PC-9 (cell line): Measurements from ENCODE around the gene ZNF787. TPM values are rescaled to one million over a fixed set of nuclear protein-coding genes. Genes with fewer than 3 reads are reported as not detected.

ENCODE experiments used
- BruUV-seq: library from RNA; stranded (reverse); fragments of 400-500 nt; replicated peaks from 2 replicates; lab custom pipeline; 2021; lab: Mats Ljungman, UMichigan
- CTCF ChIA-PET: fragments of 300-600 bp; sonication (Branson Sonifier 250); formaldehyde crosslinking; loops from one replicate; lab custom pipeline; 2022; ENCODE audit warnings: antibody characterized with exemption; lab: Charles Lee
- POLR2A ChIA-PET: fragments of 300-600 bp; sonication (Branson Sonifier 250); formaldehyde crosslinking; loops from one replicate; lab custom pipeline; 2022; ENCODE audit warnings: antibody characterized with exemption; ENCODE audit not compliant: unreplicated experiment; lab: Charles Lee
- DNase-seq, 2 experiments: peaks; one replicate each; pipeline versions ENCODE4 v3.0.0 to v3.0.0-alpha.2; 2015 to 2022; ENCODE audit warnings: mixed read lengths in 1 of 2
- H2AFZ ChIP-seq: fragments of 200-600 bp; sonication (generic); 2 replicates; pipeline ENCODE4 v1.8.1; 2017; ENCODE audit warnings: antibody characterized with exemption
- H3F3A ChIP-seq: fragments of 200-600 bp; sonication (generic); 2 replicates; pipeline ENCODE4 v1.8.1; 2017; ENCODE audit warnings: antibody characterized with exemption, mild to moderate bottlenecking, low read depth; ENCODE audit not compliant: insufficient read depth
- H3K27ac ChIP-seq: fragments of 200-600 bp; sonication (generic); 2 replicates; pipeline ENCODE4 v1.6.1; 2016; ENCODE audit warnings: mixed run types
- H3K27me3 ChIP-seq: fragments of 200-600 bp; sonication (generic); 2 replicates; pipeline ENCODE4 v1.6.1; 2016; ENCODE audit warnings: low read depth, mixed run types; ENCODE audit not compliant: insufficient read depth
- H3K36me3 ChIP-seq: fragments of 200-600 bp; sonication (generic); 2 replicates; pipeline ENCODE4 v1.6.1; 2016; ENCODE audit warnings: low read depth, mixed run types
- H3K4me1 ChIP-seq: fragments of 200-600 bp; sonication (generic); replicated peaks from 2 replicates; pipeline ENCODE4 v1.6.1; 2016; ENCODE audit warnings: mixed run types; ENCODE audit not compliant: insufficient read depth
- H3K4me2 ChIP-seq: fragments of 200-600 bp; sonication (generic); 2 replicates; pipeline ENCODE4 v1.6.1; 2017; ENCODE audit warnings: mixed run types
- H3K4me3 ChIP-seq: fragments of 200-600 bp; sonication (generic); 2 replicates; pipeline ENCODE4 v1.6.1; 2016; ENCODE audit warnings: mixed run types
- H3K79me2 ChIP-seq: fragments of 200-600 bp; sonication (generic); 2 replicates; pipeline ENCODE4 v1.6.1; 2017; ENCODE audit warnings: low read depth, mixed run types
- H3K9me2 ChIP-seq: fragments of 200-600 bp; sonication (generic); 2 replicates; pipeline ENCODE4 v1.8.1; 2017; ENCODE audit warnings: mild to moderate bottlenecking; ENCODE audit not compliant: insufficient read depth
- H3K9me3 ChIP-seq: fragments of 200-600 bp; sonication (generic); 2 replicates; pipeline ENCODE4 v1.8.1; 2016; ENCODE audit warnings: low read depth; ENCODE audit not compliant: insufficient read depth
- H4K20me1 ChIP-seq: fragments of 200-600 bp; sonication (generic); 2 replicates; pipeline ENCODE4 v1.8.1; 2017; ENCODE audit not compliant: insufficient read depth
- CTCF ChIP-seq: fragments of 200-600 bp; sonication (generic); conservative IDR thresholded peaks from 2 replicates; pipeline ENCODE4 v1.6.1; 2017; ENCODE audit warnings: mixed run types, antibody characterized with exemption, mild to moderate bottlenecking, moderate library complexity
- EZH2 ChIP-seq: fragments of 200-600 bp; sonication (generic); IDR thresholded peaks from 2 replicates; pipeline ENCODE4 v1.8.0; 2017; ENCODE audit warnings: antibody characterized with exemption, low read depth
- intact Hi-C: fragments of 100-400 bp; cut with micrococcal nuclease; formaldehyde crosslinking; loops from one replicate; pipeline ENCODE4 v1.10.0; 2022; ENCODE audit not compliant: unreplicated experiment
- total RNA-seq: library from RNA; stranded (reverse); gene quantifications from 2 replicates; pipeline ENCODE4 v1.2.3, GENCODE V29; 2021

The ZNF787 gene
- total RNA-seq, 1 experiment from 2014 or later = 51.4 TPM

- intact Hi-C loops = loop anchor here (10.0 kb wide), 1 partner anchor 435 kb away; no protein-coding TSS in a partner anchor
These were observed 51.5 kb downstream of the ZNF787 start for GRCh38 chr19:56069642-56070041.

GRCh38 chr19:56066152-56067023, 54.7 kb downstream of the ZNF787 start:
- Histone ChIP-seq H3K4me3 (no peak overlapping the region), H4K20me1 (no peaks in the 10 kb centered on the region), H3K27ac (no peak overlapping the region), H3K4me2 (peak overlapping the region; percentile 15), H3K36me3 (no peaks in the 10 kb centered on the region), H3K27me3 (peaks cover 56% of the 10 kb centered on the region), H3K9me2 (no peaks in the 10 kb centered on the region), H3K9me3 (no peaks in the 10 kb centered on the region), H3K79me2 (no peaks in the 10 kb centered on the region), H3K4me1 (no peaks in the 10 kb centered on the region), H2AFZ (no peak overlapping the region; the same call in 1 of the 2 replicates), H3F3A (no peaks in the 10 kb centered on the region)
- BruUV-seq = no TSS peak
- ChIA-PET CTCF (interaction anchor here (0.5 to 1.6 kb wide), 8 partner anchors 76 to 528 kb away, joined by 3 to 36 read pairs (median 4); no protein-coding TSS in a partner anchor), POLR2A (interaction anchor here (0.7 kb wide), 1 partner anchor 29 kb away, joined by 5 read pairs; no protein-coding TSS in a partner anchor)
- TF ChIP-seq CTCF (peak; percentile 94), EZH2 (no peak)
- peak; percentile 51 to 71 for DNase-seq
- intact Hi-C loops = loop anchor here (1.0 kb wide), 2 partner anchors 267 to 284 kb away; no protein-coding TSS in a partner anchor

More at GRCh38 chr19:56069642-56070041, 51.5 kb downstream of the ZNF787 start:
- Histone ChIP-seq H3K27ac (no peak overlapping the region), H3K9me2 (no peaks in the 10 kb centered on the region), H3K27me3 (peaks cover 32% of the 10 kb centered on the region), H3K4me2 (no peak overlapping the region), H3F3A (no peaks in the 10 kb centered on the region), H4K20me1 (no peaks in the 10 kb centered on the region), H2AFZ (no peak overlapping the region), H3K9me3 (no peaks in the 10 kb centered on the region), H3K36me3 (no peaks in the 10 kb centered on the region), H3K4me3 (no peak overlapping the region), H3K4me1 (no peaks in the 10 kb centered on the region), H3K79me2 (no peaks in the 10 kb centered on the region)
- TF ChIP-seq CTCF (no peak), EZH2 (no peak)
- POLR2A ChIA-PET = no interaction called here
- no peak for DNase-seq
- no TSS peak for BruUV-seq
- CTCF ChIA-PET = no interaction called here

- no peaks in the 10 kb centered on the region for H3F3A ChIP-seq
- intact Hi-C loops = no loop called here
- CTCF ChIA-PET = no interaction called here
- no peak overlapping the region for H3K4me3 ChIP-seq
- no peaks in the 10 kb centered on the region for H4K20me1 ChIP-seq
- TF ChIP-seq EZH2 = no peak
- TF ChIP-seq CTCF = no peak
- H3K27ac ChIP-seq = no peak overlapping the region
- POLR2A ChIA-PET = no interaction called here
- H3K36me3 ChIP-seq = no peaks in the 10 kb centered on the region
- no peaks in the 10 kb centered on the region for H3K4me1 ChIP-seq
- no peak for DNase-seq
- H3K9me3 ChIP-seq = no peaks in the 10 kb centered on the region
- H3K4me2 ChIP-seq = no peak overlapping the region
- H3K27me3 ChIP-seq = peaks cover 81% of the 10 kb centered on the region
- H3K9me2 ChIP-seq = no peaks in the 10 kb centered on the region
- no peak overlapping the region; the same call in 1 of the 2 replicates for H2AFZ ChIP-seq
- no peaks in the 10 kb centered on the region for H3K79me2 ChIP-seq
- no TSS peak for BruUV-seq
These were observed 67.5 kb downstream of the ZNF787 start for GRCh38 chr19:56053596-56053995.

Other genes starting within 250 kb of the ZNF787 start
- not detected in 2 replicates for gene NLRP13, start 189.0 kb downstream of the ZNF787 start, total RNA-seq
- not detected in 2 replicates for gene NLRP8, start 173.5 kb downstream of the ZNF787 start, total RNA-seq
- gene NLRP5, start 134.5 kb downstream of the ZNF787 start, total RNA-seq = not detected in 2 replicates
- gene ZNF444, start 20.0 kb upstream of the ZNF787 start, total RNA-seq = 50.5 and 74.2 TPM in 2 replicates
- gene GALP, start 54.7 kb upstream of the ZNF787 start, total RNA-seq = not detected in 2 replicates
- gene ZSCAN5B, start 76.5 kb upstream of the ZNF787 start, total RNA-seq = not detected in 2 replicates
- not detected in 2 replicates for gene ZSCAN5C, start 81.0 kb upstream of the ZNF787 start, total RNA-seq
- gene EDDM13, start 151.5 kb upstream of the ZNF787 start, total RNA-seq = not detected in 2 replicates
- gene ZSCAN5A, start 193.5 kb upstream of the ZNF787 start, total RNA-seq = 20.5 and 23.6 TPM in 2 replicates